ENCODE data around the gene RASSF4.

Gene RASSF4

GRCh38 chr10:44974628-44975430 is 15.2 kb downstream of the RASSF4 start:
- H3K27me3 ChIP-seq (ENCODE audit: insufficient read depth, insufficient read length), result no peaks in the 10 kb centered on the region
- H3K9ac ChIP-seq (ENCODE audit: insufficient read length, low read depth), result peak overlapping the region; percentile 85
- H3K9me3 ChIP-seq (ENCODE audit: insufficient read depth, low read length), result no peaks in the 10 kb centered on the region
- peak overlapping the region; percentile 29 for H3K4me3 ChIP-seq (ENCODE audit: insufficient read length, low read depth)
- DNase-seq (ENCODE audit: low read depth, low spot score), result no peak
- peaks cover 40% of the 10 kb centered on the region for H3K4me1 ChIP-seq (ENCODE audit: insufficient read depth, insufficient read length)
- H3K36me3 ChIP-seq (ENCODE audit: insufficient read depth, insufficient read length, low read length), result peaks cover 37% of the 10 kb centered on the region
- no peak for TF ChIP-seq YY1 (IDR thresholded peaks at IDR 0.05; ENCODE audit: insufficient read depth, insufficient read length)
- no peak for TF ChIP-seq ZNF274 (IDR thresholded peaks at IDR 0.05; ENCODE audit: low read depth, low read length)
- TF ChIP-seq SUZ12 (IDR thresholded peaks at IDR 0.05; ENCODE audit: extremely low read depth, insufficient read depth, insufficient read length), result no peak

GRCh38 chr10:44975431-44976331 is 16.1 kb downstream of the RASSF4 start:
- peaks cover 43% of the 10 kb centered on the region for H3K4me1 ChIP-seq (ENCODE audit: insufficient read depth, insufficient read length)
- no peak for DNase-seq (ENCODE audit: low read depth, low spot score)
- peak overlapping the region; percentile 8 for H3K4me3 ChIP-seq (ENCODE audit: insufficient read length, low read depth)
- TF ChIP-seq YY1 (IDR thresholded peaks at IDR 0.05; ENCODE audit: insufficient read depth, insufficient read length), result no peak
- TF ChIP-seq SUZ12 (IDR thresholded peaks at IDR 0.05; ENCODE audit: extremely low read depth, insufficient read depth, insufficient read length), result no peak
- no peak for TF ChIP-seq ZNF274 (IDR thresholded peaks at IDR 0.05; ENCODE audit: low read depth, low read length)
- H3K9ac ChIP-seq (ENCODE audit: insufficient read length, low read depth), result peak overlapping the region; percentile 50
- peaks cover 29% of the 10 kb centered on the region for H3K36me3 ChIP-seq (ENCODE audit: insufficient read depth, insufficient read length, low read length)
- H3K27me3 ChIP-seq (ENCODE audit: insufficient read depth, insufficient read length), result no peaks in the 10 kb centered on the region
- H3K9me3 ChIP-seq (ENCODE audit: insufficient read depth, low read length), result no peaks in the 10 kb centered on the region

DNA sequence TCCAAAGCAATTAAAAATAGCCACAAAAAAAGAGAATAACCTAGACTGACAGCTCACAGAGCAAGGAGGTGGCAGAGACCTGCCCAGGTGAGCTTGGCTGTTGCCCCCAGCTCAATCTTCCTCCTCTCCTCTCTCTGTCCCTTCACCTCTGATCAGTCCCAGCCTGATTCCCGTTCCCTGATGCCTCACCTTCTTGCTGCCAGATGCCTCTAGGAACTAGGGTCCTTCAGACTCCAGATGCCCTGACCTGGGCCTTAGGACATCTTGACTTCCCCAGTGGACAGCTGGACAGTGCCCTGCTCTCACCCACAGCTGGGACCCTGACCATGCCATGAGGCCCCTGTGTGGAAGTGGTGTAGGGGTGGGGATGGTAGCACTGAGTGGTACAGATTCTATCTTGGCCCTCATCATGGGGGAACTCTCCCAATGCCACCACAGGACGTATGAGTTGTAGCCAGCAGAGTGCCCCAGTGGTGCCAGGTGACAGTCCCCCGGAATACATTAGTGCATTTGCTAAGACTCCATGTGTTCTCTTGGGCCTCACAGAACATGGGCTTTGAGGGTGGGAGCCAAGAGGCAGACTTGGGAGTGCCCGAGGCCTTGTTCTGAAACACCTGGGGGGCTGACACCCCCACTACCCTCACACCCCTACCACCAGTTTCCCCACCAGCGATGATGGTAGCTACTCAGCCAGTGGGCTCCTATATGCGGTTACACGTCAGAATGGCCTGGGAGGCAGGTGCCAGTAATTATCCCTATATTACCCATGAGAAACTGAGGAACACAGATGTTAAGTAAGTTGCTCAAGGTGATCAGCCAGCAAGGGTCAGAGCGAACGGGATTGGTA is 17.0 kb downstream of the RASSF4 start:
- Histone ChIP-seq H3K4me1 (ENCODE audit: insufficient read depth, insufficient read length) (peaks cover 44% of the 10 kb centered on the region), H3K36me3 (ENCODE audit: insufficient read depth, insufficient read length, low read length) (peaks cover 20% of the 10 kb centered on the region), H3K9ac (ENCODE audit: insufficient read length, low read depth) (peak overlapping the region; percentile 42), H3K4me3 (ENCODE audit: insufficient read length, low read depth) (no peak overlapping the region), H3K27me3 (ENCODE audit: insufficient read depth, insufficient read length) (no peaks in the 10 kb centered on the region), H3K9me3 (ENCODE audit: insufficient read depth, low read length) (no peaks in the 10 kb centered on the region)
- TF ChIP-seq ZNF274 (IDR thresholded peaks at IDR 0.05; ENCODE audit: low read depth, low read length) (no peak), SUZ12 (IDR thresholded peaks at IDR 0.05; ENCODE audit: extremely low read depth, insufficient read depth, insufficient read length) (no peak), YY1 (IDR thresholded peaks at IDR 0.05; ENCODE audit: insufficient read depth, insufficient read length) (no peak)
- no peak for DNase-seq (ENCODE audit: low read depth, low spot score)

- Histone ChIP-seq H3K27me3 (ENCODE audit: insufficient read depth, insufficient read length) (no peaks in the 10 kb centered on the region), H3K9ac (ENCODE audit: insufficient read length, low read depth) (peak overlapping the region; percentile 63), H3K9me3 (ENCODE audit: insufficient read depth, low read length) (no peaks in the 10 kb centered on the region), H3K4me3 (ENCODE audit: insufficient read length, low read depth) (peak overlapping the region; percentile 54), H3K4me1 (ENCODE audit: insufficient read depth, insufficient read length) (peaks cover 50% of the 10 kb centered on the region), H3K36me3 (ENCODE audit: insufficient read depth, insufficient read length, low read length) (peaks cover 20% of the 10 kb centered on the region)
- no peak for TF ChIP-seq SUZ12 (IDR thresholded peaks at IDR 0.05; ENCODE audit: extremely low read depth, insufficient read depth, insufficient read length)
- TF ChIP-seq YY1 (IDR thresholded peaks at IDR 0.05; ENCODE audit: insufficient read depth, insufficient read length), result no peak
- TF ChIP-seq ZNF274 (IDR thresholded peaks at IDR 0.05; ENCODE audit: low read depth, low read length), result no peak
- no peak for DNase-seq (ENCODE audit: low read depth, low spot score)
These were observed 17.9 kb downstream of the RASSF4 start for GRCh38 chr10:44977287-44978212.

GRCh38 chr10:44978213-44978569 is 18.6 kb downstream of the RASSF4 start:
- Histone ChIP-seq H3K27me3 (ENCODE audit: insufficient read depth, insufficient read length) (no peaks in the 10 kb centered on the region), H3K9ac (ENCODE audit: insufficient read length, low read depth) (peak overlapping the region; percentile 63), H3K36me3 (ENCODE audit: insufficient read depth, insufficient read length, low read length) (peaks cover 20% of the 10 kb centered on the region), H3K4me1 (ENCODE audit: insufficient read depth, insufficient read length) (peaks cover 44% of the 10 kb centered on the region), H3K9me3 (ENCODE audit: insufficient read depth, low read length) (no peaks in the 10 kb centered on the region), H3K4me3 (ENCODE audit: insufficient read length, low read depth) (peak overlapping the region; percentile 54)
- no peak for DNase-seq (ENCODE audit: low read depth, low spot score)
- TF ChIP-seq SUZ12 (IDR thresholded peaks at IDR 0.05; ENCODE audit: extremely low read depth, insufficient read depth, insufficient read length) (no peak), ZNF274 (IDR thresholded peaks at IDR 0.05; ENCODE audit: low read depth, low read length) (no peak), YY1 (IDR thresholded peaks at IDR 0.05; ENCODE audit: insufficient read depth, insufficient read length) (no peak)

All from NT2/D1 (cell line).